Spleen (tissue), 11 donors: Measurements from ENCODE around the gene RAB44. TPM values are rescaled to one million over a fixed set of nuclear protein-coding genes. Genes with fewer than 3 reads are reported as not detected.

Experiments used
- DNase-seq: peaks from one replicate; pipeline ENCODE4 v3.0.0-alpha.2; 2020
- H3K27ac ChIP-seq, 8 donors: fragments of 200-600 bp; sonication (generic) in 7 of 8; 1 replicate in 4 of 8; 2 replicates in 4 of 8; pipeline versions ENCODE4 v1.5.0 to v1.8.0; 2016 to 2021; ENCODE audit warnings: inconsistent platforms in 4 of 8, mild to moderate bottlenecking in 4 of 8, moderate library complexity in 1 of 8
- H3K27me3 ChIP-seq, 7 donors: fragments of 200-600 bp; sonication (generic) in 6 of 7; replicated peaks in 1 of 7; 1 replicate in 4 of 7; 2 replicates in 3 of 7; pipeline versions ENCODE4 v1.5.0 to v1.8.0; 2016 to 2021; ENCODE audit warnings: inconsistent platforms in 3 of 7, mild to moderate bottlenecking in 1 of 7
- H3K36me3 ChIP-seq, 6 donors: fragments of 200-600 bp; sonication (generic) in 5 of 6; 1 replicate in 4 of 6; 2 replicates in 2 of 6; pipeline versions ENCODE4 v1.5.0 to v1.8.0; 2016 to 2021; ENCODE audit warnings: inconsistent platforms in 2 of 6
- H3K4me1 ChIP-seq, 6 donors: fragments of 200-600 bp; sonication (generic) in 5 of 6; 1 replicate in 3 of 6; 2 replicates in 3 of 6; pipeline versions ENCODE4 v1.5.0 to v1.8.0; 2016 to 2021; ENCODE audit warnings: inconsistent platforms in 3 of 6
- H3K4me3 ChIP-seq, 8 donors: fragments of 200-600 bp; sonication (generic) in 7 of 8; 1 replicate in 4 of 8; 2 replicates in 4 of 8; pipeline versions ENCODE4 v1.5.0 to v1.8.0; 2016 to 2021; ENCODE audit warnings: inconsistent platforms in 4 of 8, mild to moderate bottlenecking in 4 of 8, moderate library complexity in 2 of 8
- H3K9me3 ChIP-seq, 8 donors: fragments of 200-600 bp; sonication (generic) in 7 of 8; 1 replicate in 4 of 8; 2 replicates in 4 of 8; pipeline versions ENCODE4 v1.5.0 to v1.8.0; 2016 to 2021; ENCODE audit warnings: inconsistent platforms in 4 of 8
- POLR2A ChIP-seq, 3 donors: fragments of 450-650 bp; IDR thresholded peaks; one replicate each; pipeline ENCODE4 v1.5.1; 2017; ENCODE audit warnings: antibody characterized with exemption in 3 of 3, mild to moderate bottlenecking in 1 of 3
- POLR2AphosphoS5 ChIP-seq, 3 donors: sonication (generic); formaldehyde crosslinking; IDR thresholded peaks; one replicate each; pipeline ENCODE4 v1.5.1; 2017; ENCODE audit warnings: antibody characterized with exemption in 3 of 3
- WGBS, 5 donors: extraction: QIAGEN DNeasy Blood & Tissue Kit in 3 of 5; methylation state at CpG; one replicate each; pipeline versions ENCODE4 v1.1.5 to v1.1.7; 2013 to 2018; 5-methylcytosine and 5-hydroxymethylcytosine counted together
- intact Hi-C: fragments of 100-400 bp; cut with DNase I; formaldehyde crosslinking; loops from one replicate; pipeline ENCODE4 v1.15.0; 2023; ENCODE audit warnings: low total_unique reads
- polyA plus RNA-seq, 3 donors: library from polyadenylated mRNA; stranded (reverse); fragments of 200-250 nt; gene quantifications; one replicate each; pipeline ENCODE4 v1.2.1, GENCODE V29; 2013
- small RNA-seq, 4 donors: library from RNA; depleted of rRNA; stranded (forward); fragments of <200 nt; gene quantifications; one replicate each; pipeline ENCODE3, GENCODE V24; 2016
- total RNA-seq, 7 donors: library from RNA; depleted of rRNA in 3 of 7; stranded (reverse); fragments of >200 nt in 3 of 7; fragmentation: NEBNext Ultra II Directional in 4 of 7; extraction: Animal tissue kit (Norgen Biotek cat#: 25700) in 4 of 7; gene quantifications; one replicate each; pipeline versions ENCODE4 v1.1.0 to v1.2.1, GENCODE V29; 2016 to 2021
- TF ChIP-seq, protein P1 (sequence below), 11 experiments: fragments of 200-600 bp in 7 of 11; fragments of 450-650 bp in 4 of 11; sonication (generic) in 4 of 11; IDR thresholded peaks in 8 of 11; conservative IDR thresholded peaks in 3 of 11; 1 replicate in 7 of 11; 2 replicates in 4 of 11; pipeline versions ENCODE4 v1.4.0 to v1.8.0; 2016 to 2021; ENCODE audit warnings: antibody characterized with exemption in 11 of 11, inconsistent platforms in 4 of 11, mild to moderate bottlenecking in 1 of 11
- donor health status: healthy with polysubstance abuse.
- donor health status: DM: no; HTN: no; CAD: no; lungs with moderate emphysema.
- donor health status: DM: no; HTN: no; CAD: no.
- donor health status: Bipolar disorder and iron deficiency.
- donor health status: healthy.
- donor health status: DM: no; HTN: no; CAD: no.
- donor health status: DM: yes; HTN: yes; CAD: no.

Gene RAB44
- total and polyA plus RNA-seq, 10 donors: 0.06 to 3.5 (median 0.81) TPM

DNA sequence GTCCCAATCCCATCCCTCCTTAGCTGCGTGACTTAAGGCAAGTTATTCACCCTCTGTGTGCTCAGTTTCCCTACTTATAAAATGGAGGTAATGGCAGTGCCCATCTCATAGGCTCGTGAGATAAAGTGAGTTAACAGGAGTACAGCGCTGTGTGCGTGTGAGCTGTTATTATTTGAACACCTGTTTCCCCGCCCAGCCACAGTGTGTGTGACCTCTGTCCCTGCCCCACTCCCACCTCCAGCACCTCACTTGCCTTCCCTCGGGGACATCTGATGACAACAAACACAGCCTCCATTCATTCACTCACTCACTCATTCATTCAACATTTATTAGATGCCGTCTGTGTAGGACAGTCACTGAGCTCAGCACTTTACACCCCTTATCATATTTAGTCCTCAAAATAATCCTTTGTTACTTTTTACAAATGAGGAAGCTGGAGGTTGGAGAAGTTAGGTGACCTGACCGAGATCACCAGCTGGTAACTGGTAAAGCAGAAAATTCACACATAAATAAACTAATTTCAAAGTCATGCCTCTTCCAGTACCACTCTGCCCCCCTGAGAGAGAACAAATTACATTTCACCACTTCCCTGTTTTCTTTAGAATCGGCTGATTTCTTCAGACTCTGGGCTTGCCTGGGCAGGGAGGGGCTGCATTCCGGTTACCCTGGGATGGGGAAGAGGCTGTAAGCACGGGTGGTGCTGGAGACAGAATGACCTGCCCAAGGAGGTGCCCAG lies 83.0 kb downstream of the RAB44 start:
- H3K27me3 ChIP-seq: peaks cover 0 to 36% (median 0%) of the 10 kb centered on the region in 7 donors
- H3K4me1 ChIP-seq: peaks cover 2 to 66% (median 34%) of the 10 kb centered on the region in 6 donors
- H3K27ac ChIP-seq: peak overlapping the region in 5 of 8 donors; percentile 28 to 84 (median 75)
- intact Hi-C loops: no loop called here
- no peaks in the 10 kb centered on the region for H3K9me3 ChIP-seq
- DNase-seq: no peak
- WGBS, 5 donors: 44 to 50% (median 50%) methylated on average over 11 of the region's 11 CpGs
- H3K36me3 ChIP-seq: no peaks in the 10 kb centered on the region
- TF ChIP-seq POLR2AphosphoS5 (IDR thresholded peaks at IDR 0.05) (peak in 1 of 3 donors; percentile 13), POLR2A (IDR thresholded peaks at IDR 0.05) (no peak)
- no peak overlapping the region for H3K4me3 ChIP-seq

DNA sequence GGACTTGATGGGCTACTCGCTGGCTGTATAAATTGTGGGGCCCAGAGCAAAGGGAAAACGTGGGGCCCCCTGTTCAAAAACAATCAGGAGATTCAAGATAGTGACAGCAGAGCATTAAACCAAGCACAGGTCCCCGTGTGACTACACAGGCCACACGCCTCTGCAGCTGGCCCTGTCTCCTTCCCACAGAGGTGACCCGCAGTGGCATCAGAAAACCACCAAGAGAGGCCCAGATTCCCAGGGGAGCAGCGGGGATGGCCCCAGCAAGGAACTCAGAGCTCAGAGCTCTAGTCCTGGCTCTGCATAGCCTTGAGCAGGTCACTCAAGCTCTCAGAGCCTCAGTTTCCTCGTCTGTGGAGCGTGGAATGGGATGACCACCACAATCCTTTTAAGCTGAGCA lies 84.0 kb downstream of the RAB44 start:
- DNase-seq: no peak
- no peaks in the 10 kb centered on the region for H3K9me3 ChIP-seq
- H3K27me3 ChIP-seq: peaks cover 0 to 31% (median 0%) of the 10 kb centered on the region in 7 donors
- intact Hi-C loops: no loop called here
- H3K4me1 ChIP-seq: peaks cover 2 to 63% (median 34%) of the 10 kb centered on the region in 6 donors
- WGBS, 5 donors: 55 to 75% (median 63%) methylated on average over 8 of the region's 8 CpGs
- H3K36me3 ChIP-seq: no peaks in the 10 kb centered on the region
- TF ChIP-seq POLR2A (IDR thresholded peaks at IDR 0.05) (no peak), POLR2AphosphoS5 (IDR thresholded peaks at IDR 0.05) (no peak)
- TF ChIP-seq, protein P1, sequence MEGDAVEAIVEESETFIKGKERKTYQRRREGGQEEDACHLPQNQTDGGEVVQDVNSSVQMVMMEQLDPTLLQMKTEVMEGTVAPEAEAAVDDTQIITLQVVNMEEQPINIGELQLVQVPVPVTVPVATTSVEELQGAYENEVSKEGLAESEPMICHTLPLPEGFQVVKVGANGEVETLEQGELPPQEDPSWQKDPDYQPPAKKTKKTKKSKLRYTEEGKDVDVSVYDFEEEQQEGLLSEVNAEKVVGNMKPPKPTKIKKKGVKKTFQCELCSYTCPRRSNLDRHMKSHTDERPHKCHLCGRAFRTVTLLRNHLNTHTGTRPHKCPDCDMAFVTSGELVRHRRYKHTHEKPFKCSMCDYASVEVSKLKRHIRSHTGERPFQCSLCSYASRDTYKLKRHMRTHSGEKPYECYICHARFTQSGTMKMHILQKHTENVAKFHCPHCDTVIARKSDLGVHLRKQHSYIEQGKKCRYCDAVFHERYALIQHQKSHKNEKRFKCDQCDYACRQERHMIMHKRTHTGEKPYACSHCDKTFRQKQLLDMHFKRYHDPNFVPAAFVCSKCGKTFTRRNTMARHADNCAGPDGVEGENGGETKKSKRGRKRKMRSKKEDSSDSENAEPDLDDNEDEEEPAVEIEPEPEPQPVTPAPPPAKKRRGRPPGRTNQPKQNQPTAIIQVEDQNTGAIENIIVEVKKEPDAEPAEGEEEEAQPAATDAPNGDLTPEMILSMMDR (IDR thresholded peaks at IDR 0.05 in 8 of 11, conservative IDR thresholded peaks at IDR 0.05 in 3 of 11): no peak
- peak overlapping the region in 3 of 8 donors; percentile 75 to 84 (median 77) for H3K27ac ChIP-seq
- H3K4me3 ChIP-seq: no peak overlapping the region

Small RNAs within 50 kb of the gene (small RNA-seq; reads per million reads assigned to genes)
- gene RF00019: 0 reads per million in 4 donors

Other genes with a start within 250 kb of the RAB44 start
- 10 to 100 TPM; 30.5 to 51.8 (median 38.7) TPM for gene STK38, start 150.3 kb upstream of the RAB44 start, total RNA-seq
- 10 to 100 TPM; 16.4 to 26.6 (median 19.6) TPM for gene STK38, start 150.3 kb upstream of the RAB44 start, polyA plus RNA-seq
- 100 to 1,000 TPM in 6 of 7 donors, 10 to 100 TPM in 1; 93.8 to 271 (median 215) TPM for gene SRSF3, start 103.5 kb upstream of the RAB44 start, total RNA-seq
- gene SRSF3, start 103.5 kb upstream of the RAB44 start, polyA plus RNA-seq: 100 to 1,000 TPM; 121 to 224 (median 173) TPM
- gene CDKN1A, start 19.1 kb upstream of the RAB44 start, total RNA-seq: 10 to 100 TPM; 26.5 to 58.5 (median 32.8) TPM
- gene CDKN1A, start 19.1 kb upstream of the RAB44 start, polyA plus RNA-seq: 10 to 100 TPM; 10.7 to 18.4 (median 11.9) TPM
- gene CPNE5, start 141.6 kb downstream of the RAB44 start, total RNA-seq: 10 to 100 TPM; 18.1 to 33.4 (median 23.4) TPM
- 10 to 100 TPM in 2 of 3 donors, 1 to 10 TPM in 1; 9.5 to 15.6 (median 11.9) TPM for gene CPNE5, start 141.6 kb downstream of the RAB44 start, polyA plus RNA-seq
- gene PPIL1, start 177.0 kb downstream of the RAB44 start, total RNA-seq: 10 to 100 TPM in 6 of 7 donors, 1 to 10 TPM in 1; 8.7 to 16.4 (median 13.3) TPM
- 10 to 100 TPM; 10.2 to 26.4 (median 17.0) TPM for gene PPIL1, start 177.0 kb downstream of the RAB44 start, polyA plus RNA-seq
- gene C6orf89, start 188.1 kb downstream of the RAB44 start, total RNA-seq: 10 to 100 TPM; 31.5 to 49.8 (median 37.9) TPM
- gene C6orf89, start 188.1 kb downstream of the RAB44 start, polyA plus RNA-seq: 10 to 100 TPM in 1 of 3 donors, 1 to 10 TPM in 2; 5.7 to 13.9 (median 6.6) TPM